ENCODE results near the gene ZNF576. TPM values are rescaled to one million over a fixed set of nuclear protein-coding genes. Genes with fewer than 3 reads are reported as not detected.

The ZNF576 gene
- total and polyA plus RNA-seq, 9 of the 15 experiments (the other 6 are each of a cell fraction or from before 2014, with no cell fraction given): 6.8 to 18.2 (median 12.2) TPM

GRCh38 chr19:43589678-43590077, 6.7 kb upstream of the ZNF576 start:
- ChIA-PET POLR2A (interaction anchor here (1.7 kb wide), 1 partner anchor 22 kb away, joined by 3 read pairs; no protein-coding TSS in a partner anchor), CTCF (ENCODE audit: low intra/inter-chr PET ratio) (no interaction called here)
- in situ Hi-C loops (cut with MboI) (no loop called here), intact Hi-C loops (cut with micrococcal nuclease) (no loop called here)
- FAIRE-seq (no peak), ATAC-seq (no peak), DNase-seq (ENCODE audit: extremely low read depth in 1 of 4, low spot score in 3 of 4) (no peak)
- no peak overlapping the region for H3K9ac ChIP-seq (ENCODE audit: insufficient read depth in 1 of 2, low read depth in 2 of 2, low read length in 2 of 2)
- peaks cover 25% of the 10 kb centered on the region; the same call in 2 of the 3 replicates for H3K36me3 ChIP-seq (ENCODE audit: control insufficient read depth, insufficient read depth, low read length)
- no peaks in the 10 kb centered on the region for H3K9me1 ChIP-seq (ENCODE audit: control insufficient read depth, insufficient read depth, low read length)
- H2AFZ ChIP-seq (ENCODE audit: low read depth, low read length): no peak overlapping the region
- 46% methylated on average over 6 of the region's 6 CpGs for whole genome bisulfite sequencing (ENCODE audit: insufficient coverage, low coverage, missing lambda C conversion rate)
- H3K27me3 ChIP-seq (ENCODE audit: control insufficient read depth in 2 of 2, insufficient read depth in 2 of 2, low read length in 2 of 2): no peaks in the 10 kb centered on the region
- BruUV-seq (replicated peaks): no TSS peak
- no peak overlapping the region for H3K4me2 ChIP-seq (ENCODE audit: insufficient read depth, low read length)
- peaks cover 5% of the 10 kb centered on the region; the same call in 2 of the 3 replicates for H3K79me2 ChIP-seq (ENCODE audit: control insufficient read depth, insufficient read depth, low read length)
- no peak overlapping the region for H3K27ac ChIP-seq (ENCODE audit: extremely low read depth, low read depth, low read length)
- no peaks in the 10 kb centered on the region for H3K9me3 ChIP-seq (replicated peaks; ENCODE audit: control insufficient read depth, insufficient read depth, low read depth, low read length)
- TF ChIP-seq ERF (CRISPR knock-in tag; IDR thresholded peaks at IDR 0.05) (no peak), ZNF740 (CRISPR knock-in tag; IDR thresholded peaks at IDR 0.05) (no peak), ZNF740 (tag; IDR thresholded peaks at IDR 0.05) (no peak), CLOCK (CRISPR knock-in tag; IDR thresholded peaks at IDR 0.05; ENCODE audit: borderline replicate concordance) (no peak), MAZ (CRISPR knock-in tag; conservative IDR thresholded peaks at IDR 0.05 in 1 of 2, IDR thresholded peaks at IDR 0.05 in 1 of 2) (no peak), LEF1 (IDR thresholded peaks at IDR 0.05) (no peak), MNT (conservative IDR thresholded peaks at IDR 0.05) (no peak), ZNF12 (CRISPR knock-in tag; IDR thresholded peaks at IDR 0.05) (no peak), CHCHD3 (CRISPR knock-in tag; IDR thresholded peaks at IDR 0.05) (no peak), ZBTB1 (CRISPR knock-in tag; IDR thresholded peaks at IDR 0.05; ENCODE audit: borderline replicate concordance, low read depth) (no peak), ZNF77 (CRISPR knock-in tag; IDR thresholded peaks at IDR 0.05) (no peak)
- no peak overlapping the region for H3K4me3 ChIP-seq
- no peaks in the 10 kb centered on the region for H4K20me1 ChIP-seq (replicated peaks; ENCODE audit: control insufficient read depth, insufficient read depth, low read length)
- peaks cover 0 to 19% of the 10 kb centered on the region in 2 experiments; a peak in 2 of 5 replicates for H3K4me1 ChIP-seq (replicated peaks in 1 of 2; ENCODE audit: control insufficient read depth in 2 of 2, insufficient read depth in 2 of 2, low read length in 2 of 2)
